GM08714 (cell line): Measurements from ENCODE around the gene MMP11.

ENCODE experiments used
- H3K4me3 ChIP-seq: fragments of 200-500 bp; sonication (Bioruptor generic); 2 replicates; pipeline ENCODE4 v1.5.1; 2014; ENCODE audit warnings: mild to moderate bottlenecking, low read length, inconsistent platforms
- ZNF274 ChIP-seq: IDR thresholded peaks from 2 replicates; pipeline ENCODE4 v1.6.1; 2012; ENCODE audit warnings: mild to moderate bottlenecking, low read depth, low read length

The MMP11 gene

GRCh38 chr22:23832226-23833016 is 59.8 kb downstream of the MMP11 start:
- TF ChIP-seq ZNF274, result no peak
- H3K4me3 ChIP-seq, result no peak overlapping the region

GRCh38 chr22:23833017-23833751 is 60.5 kb downstream of the MMP11 start:
- TF ChIP-seq ZNF274, result no peak

More at GRCh38 chr22:23833017-23833751, 60.5 kb downstream of the MMP11 start:
- H3K4me3 ChIP-seq, result no peak overlapping the region
